NCI-H2029 treated with DMSO at 0.1 percent for 48 hours (cell line): ENCODE data around the gene ZSCAN30.
"Not testable (repeated sequence)": the region's sequence is repeated elsewhere in the genome, so short reads cannot be mapped to it uniquely, and the experiment has no call there.

Source experiments
- DNase-seq: peaks from one replicate; lab custom pipeline; 2025; lab: John Stamatoyannopoulos, UW

ZSCAN30 gene

GRCh38 chr18:35231052-35231451, 59.0 kb downstream of the ZSCAN30 start:
- peak; percentile 85 for DNase-seq

GRCh38 chr18:35227254-35227653, 62.8 kb downstream of the ZSCAN30 start:
- no peak for DNase-seq

- no peak for DNase-seq
Observed at GRCh38 chr18:35223797-35224196, 66.2 kb downstream of the ZSCAN30 start.

GRCh38 chr18:35220424-35220823, 69.6 kb downstream of the ZSCAN30 start:
- DNase-seq = no peak

GRCh38 chr18:35219331-35219730, 70.7 kb downstream of the ZSCAN30 start:
- DNase-seq = not testable (repeated sequence)

- DNase-seq = not testable (repeated sequence)
Observed at GRCh38 chr18:35216611-35217010, 73.4 kb downstream of the ZSCAN30 start.

GRCh38 chr18:35215026-35215425, 75.0 kb downstream of the ZSCAN30 start:
- peak; percentile 41 for DNase-seq

GRCh38 chr18:35205746-35206458, 84.1 kb downstream of the ZSCAN30 start:
- not testable (repeated sequence) for DNase-seq

- no peak for DNase-seq
Observed at GRCh38 chr18:35205199-35205712, 84.8 kb downstream of the ZSCAN30 start.

GRCh38 chr18:35203067-35203466, 87.0 kb downstream of the ZSCAN30 start:
- DNase-seq = no peak

GRCh38 chr18:35201256-35201931, 88.6 kb downstream of the ZSCAN30 start:
- DNase-seq = no peak
